HL-60 (cell line): ENCODE measurements around the gene TSPYL2.

ENCODE experiments used
- GABPA ChIP-seq: IDR thresholded peaks from 2 replicates; pipeline ENCODE4 v1.6.1; 2012; ENCODE audit warnings: low read depth
- TF ChIP-seq, protein P1 (sequence below): IDR thresholded peaks from one replicate; pipeline ENCODE4 v1.5.1; 2011; ENCODE audit warnings: low read length, control low read depth, inconsistent platforms; ENCODE audit not compliant: insufficient read depth
- TF ChIP-seq, protein P2 (sequence below): IDR thresholded peaks from 2 replicates; pipeline ENCODE4 v1.6.1; 2012; ENCODE audit warnings: low read depth; ENCODE audit not compliant: insufficient replicate concordance

DNA sequence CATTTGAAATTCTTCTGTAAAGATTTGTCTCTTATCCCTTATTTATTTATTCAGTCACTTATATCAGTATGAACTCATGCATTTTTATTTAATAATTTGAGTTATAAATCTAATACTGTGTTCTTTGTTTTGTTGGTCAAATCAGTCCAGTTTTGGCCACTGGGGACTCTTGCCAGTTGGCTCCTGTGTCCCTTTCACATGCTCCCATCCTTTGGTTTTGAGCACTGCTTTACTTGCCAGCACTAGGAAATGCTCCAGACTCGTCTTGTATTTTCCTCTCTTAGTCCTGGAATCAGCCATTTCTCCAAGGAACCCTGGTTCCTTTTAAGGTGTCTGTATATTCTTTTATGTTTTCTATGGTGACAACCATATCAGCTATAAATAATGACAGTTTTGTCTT is 39.8 kb downstream of the TSPYL2 start:
- TF ChIP-seq, protein P1, sequence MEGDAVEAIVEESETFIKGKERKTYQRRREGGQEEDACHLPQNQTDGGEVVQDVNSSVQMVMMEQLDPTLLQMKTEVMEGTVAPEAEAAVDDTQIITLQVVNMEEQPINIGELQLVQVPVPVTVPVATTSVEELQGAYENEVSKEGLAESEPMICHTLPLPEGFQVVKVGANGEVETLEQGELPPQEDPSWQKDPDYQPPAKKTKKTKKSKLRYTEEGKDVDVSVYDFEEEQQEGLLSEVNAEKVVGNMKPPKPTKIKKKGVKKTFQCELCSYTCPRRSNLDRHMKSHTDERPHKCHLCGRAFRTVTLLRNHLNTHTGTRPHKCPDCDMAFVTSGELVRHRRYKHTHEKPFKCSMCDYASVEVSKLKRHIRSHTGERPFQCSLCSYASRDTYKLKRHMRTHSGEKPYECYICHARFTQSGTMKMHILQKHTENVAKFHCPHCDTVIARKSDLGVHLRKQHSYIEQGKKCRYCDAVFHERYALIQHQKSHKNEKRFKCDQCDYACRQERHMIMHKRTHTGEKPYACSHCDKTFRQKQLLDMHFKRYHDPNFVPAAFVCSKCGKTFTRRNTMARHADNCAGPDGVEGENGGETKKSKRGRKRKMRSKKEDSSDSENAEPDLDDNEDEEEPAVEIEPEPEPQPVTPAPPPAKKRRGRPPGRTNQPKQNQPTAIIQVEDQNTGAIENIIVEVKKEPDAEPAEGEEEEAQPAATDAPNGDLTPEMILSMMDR: no peak
- TF ChIP-seq, protein P2, sequence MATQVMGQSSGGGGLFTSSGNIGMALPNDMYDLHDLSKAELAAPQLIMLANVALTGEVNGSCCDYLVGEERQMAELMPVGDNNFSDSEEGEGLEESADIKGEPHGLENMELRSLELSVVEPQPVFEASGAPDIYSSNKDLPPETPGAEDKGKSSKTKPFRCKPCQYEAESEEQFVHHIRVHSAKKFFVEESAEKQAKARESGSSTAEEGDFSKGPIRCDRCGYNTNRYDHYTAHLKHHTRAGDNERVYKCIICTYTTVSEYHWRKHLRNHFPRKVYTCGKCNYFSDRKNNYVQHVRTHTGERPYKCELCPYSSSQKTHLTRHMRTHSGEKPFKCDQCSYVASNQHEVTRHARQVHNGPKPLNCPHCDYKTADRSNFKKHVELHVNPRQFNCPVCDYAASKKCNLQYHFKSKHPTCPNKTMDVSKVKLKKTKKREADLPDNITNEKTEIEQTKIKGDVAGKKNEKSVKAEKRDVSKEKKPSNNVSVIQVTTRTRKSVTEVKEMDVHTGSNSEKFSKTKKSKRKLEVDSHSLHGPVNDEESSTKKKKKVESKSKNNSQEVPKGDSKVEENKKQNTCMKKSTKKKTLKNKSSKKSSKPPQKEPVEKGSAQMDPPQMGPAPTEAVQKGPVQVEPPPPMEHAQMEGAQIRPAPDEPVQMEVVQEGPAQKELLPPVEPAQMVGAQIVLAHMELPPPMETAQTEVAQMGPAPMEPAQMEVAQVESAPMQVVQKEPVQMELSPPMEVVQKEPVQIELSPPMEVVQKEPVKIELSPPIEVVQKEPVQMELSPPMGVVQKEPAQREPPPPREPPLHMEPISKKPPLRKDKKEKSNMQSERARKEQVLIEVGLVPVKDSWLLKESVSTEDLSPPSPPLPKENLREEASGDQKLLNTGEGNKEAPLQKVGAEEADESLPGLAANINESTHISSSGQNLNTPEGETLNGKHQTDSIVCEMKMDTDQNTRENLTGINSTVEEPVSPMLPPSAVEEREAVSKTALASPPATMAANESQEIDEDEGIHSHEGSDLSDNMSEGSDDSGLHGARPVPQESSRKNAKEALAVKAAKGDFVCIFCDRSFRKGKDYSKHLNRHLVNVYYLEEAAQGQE: no peak
- TF ChIP-seq GABPA: no peak
